Naive thymus-derived CD4-positive, alpha-beta T cell (primary cell): ENCODE measurements around the gene SMG7. TPM values are rescaled to one million over a fixed set of nuclear protein-coding genes. Genes with fewer than 3 reads are reported as not detected.

ENCODE experiments used
- ATAC-seq: fragments of 150-1000 bp; cut with Tn5 transposase; 2 replicates; pipeline ENCODE4 v1.10.0; 2021; ENCODE audit warnings: mild to moderate bottlenecking, moderate library complexity
- CTCF ChIA-PET: fragments of 350-600 bp; sonication (Branson Sonifier 250); formaldehyde crosslinking; loops from one replicate; lab custom pipeline; 2021; ENCODE audit warnings: antibody characterized with exemption; lab: Charles Lee
- POLR2A ChIA-PET: fragments of 350-600 bp; sonication (Branson Sonifier 250); formaldehyde crosslinking; loops from one replicate; lab custom pipeline; 2021; ENCODE audit warnings: antibody characterized with exemption, inconsistent platforms; lab: Charles Lee
- DNase-seq, 9 donors: peaks; one replicate each; pipeline versions ENCODE4 v3.0.0 to v3.0.0-alpha.2; 2020 to 2022; ENCODE audit warnings: mixed read lengths in 1 of 9
- H3K27ac ChIP-seq: one replicate; pipeline ENCODE4 v1.7.0; 2013; ENCODE audit warnings: mild to moderate bottlenecking, low read depth, low read length, moderate library complexity
- H3K27me3 ChIP-seq, 2 donors: one replicate each; pipeline ENCODE4 v1.7.0; 2013; ENCODE audit warnings: low read length in 2 of 2, mild to moderate bottlenecking in 2 of 2, moderate library complexity in 2 of 2; ENCODE audit not compliant: control insufficient read depth in 2 of 2, insufficient read depth in 2 of 2
- H3K36me3 ChIP-seq, 3 experiments: 1 replicate in 2 of 3; 2 replicates in 1 of 3; pipeline ENCODE4 v1.7.0; 2013; ENCODE audit warnings: low read length in 3 of 3, mild to moderate bottlenecking in 3 of 3, moderate library complexity in 1 of 3; ENCODE audit not compliant: insufficient read depth in 3 of 3, control insufficient read depth in 2 of 3
- H3K4me1 ChIP-seq, 2 donors: one replicate each; pipeline ENCODE4 v1.7.0; 2013; ENCODE audit warnings: low read length in 2 of 2, mild to moderate bottlenecking in 2 of 2, moderate library complexity in 1 of 2; ENCODE audit not compliant: control insufficient read depth in 2 of 2, insufficient read depth in 2 of 2
- H3K4me3 ChIP-seq: 2 replicates; pipeline ENCODE4 v1.7.0; 2013; ENCODE audit warnings: mild to moderate bottlenecking, low read length
- H3K9me3 ChIP-seq, 3 experiments: 1 replicate in 2 of 3; 2 replicates in 1 of 3; pipeline ENCODE4 v1.7.0; 2013; ENCODE audit warnings: low read length in 3 of 3; ENCODE audit not compliant: control insufficient read depth in 2 of 3
- H3K27ac Mint-ChIP-seq, 9 donors: one replicate each; pipeline ENCODE4 v1.8.0; 2020 to 2022; ENCODE audit warnings: mixed read lengths in 9 of 9, mild to moderate bottlenecking in 8 of 9, moderate library complexity in 5 of 9, inconsistent platforms in 2 of 9
- H3K27me3 Mint-ChIP-seq, 5 donors: one replicate each; pipeline ENCODE4 v1.8.0; 2021 to 2022; ENCODE audit warnings: mixed read lengths in 5 of 5, mild to moderate bottlenecking in 1 of 5
- H3K36me3 Mint-ChIP-seq, 5 donors: one replicate each; pipeline ENCODE4 v1.8.0; 2020 to 2022; ENCODE audit warnings: mixed read lengths in 5 of 5, mild to moderate bottlenecking in 3 of 5, inconsistent platforms in 1 of 5
- H3K4me1 Mint-ChIP-seq, 7 donors: one replicate each; pipeline ENCODE4 v1.8.0; 2020 to 2022; ENCODE audit warnings: mixed read lengths in 7 of 7, mild to moderate bottlenecking in 3 of 7, inconsistent platforms in 1 of 7
- H3K4me3 Mint-ChIP-seq, 10 donors: one replicate each; pipeline ENCODE4 v1.8.0; 2020 to 2022; ENCODE audit warnings: mild to moderate bottlenecking in 10 of 10, mixed read lengths in 10 of 10, moderate library complexity in 6 of 10, inconsistent platforms in 2 of 10
- H3K9me3 Mint-ChIP-seq, 11 donors: one replicate each; pipeline ENCODE4 v1.8.0; 2020 to 2022; ENCODE audit warnings: mixed read lengths in 11 of 11, mild to moderate bottlenecking in 4 of 11, inconsistent platforms in 1 of 11, moderate library complexity in 1 of 11
- intact Hi-C, 2 donors: fragments of 100-400 bp; cut with micrococcal nuclease; formaldehyde crosslinking; loops; one replicate each; pipeline ENCODE4 v1.15.1; 2023
- polyA plus RNA-seq, 2 donors: library from polyadenylated mRNA; unstranded; fragments of 300-500 nt; fragmentation: Illumina TruSeq; gene quantifications; one replicate each; pipeline ENCODE4 v1.2.3, GENCODE V29; 2021
- total RNA-seq, 6 experiments: library from RNA in 5 of 6; stranded (reverse) in 5 of 6; gene quantifications; 1 replicate in 5 of 6; 2 replicates in 1 of 6; pipeline ENCODE4 v1.2.3 and lab custom pipeline; 2021 to 2026

Gene SMG7
- total and polyA plus RNA-seq, 7 experiments from 2014 or later = 24.7 to 87.7 (median 53.1) TPM

DNA sequence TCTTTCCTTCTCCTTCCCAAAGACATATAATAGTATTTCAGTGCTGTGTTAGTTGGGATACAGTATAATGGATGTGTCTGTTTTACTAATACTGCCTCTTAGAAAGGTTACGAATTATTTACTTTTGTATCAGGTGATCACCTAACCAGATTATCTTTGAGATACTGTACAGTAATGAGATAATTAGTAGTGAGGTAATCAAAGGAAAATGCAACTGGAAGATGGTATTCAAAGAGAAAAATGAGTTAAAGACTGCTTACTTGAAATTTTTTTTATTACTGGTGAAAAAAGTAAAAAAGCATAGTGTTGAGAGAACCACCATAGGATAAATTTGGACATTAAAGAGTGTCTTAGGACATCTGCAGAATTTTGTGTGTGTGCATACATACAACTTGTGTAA lies 10.9 kb downstream of the SMG7 start:
- DNase-seq (no peak), ATAC-seq (no peak)
- peaks cover 39 to 46% of the 10 kb centered on the region in 2 donors for H3K4me1 ChIP-seq
- H3K27me3 ChIP-seq = no peaks in the 10 kb centered on the region
- H3K4me3 ChIP-seq = no peak overlapping the region
- no peak overlapping the region for H3K27ac ChIP-seq
- no peaks in the 10 kb centered on the region for H3K36me3 ChIP-seq
- H3K9me3 ChIP-seq = no peaks in the 10 kb centered on the region
- Mint-ChIP-seq H3K4me1 (peaks cover 60 to 93% (median 86%) of the 10 kb centered on the region in 7 donors), H3K9me3 (no peaks in the 10 kb centered on the region), H3K27ac (peak overlapping the region in 1 of 9 donors; percentile 22), H3K4me3 (no peak overlapping the region), H3K36me3 (peaks cover 0 to 26% (median 4%) of the 10 kb centered on the region in 5 donors), H3K27me3 (no peaks in the 10 kb centered on the region)
- ChIA-PET POLR2A (no interaction called here), CTCF (no interaction called here)
- intact Hi-C loops = no loop called here

GRCh38 chr1:183484254-183484653 lies 12.0 kb downstream of the SMG7 start:
- H3K27me3 Mint-ChIP-seq = no peaks in the 10 kb centered on the region
- H3K27ac ChIP-seq = no peak overlapping the region
- no peak overlapping the region for H3K4me3 ChIP-seq
- ATAC-seq = no peak
- no peak overlapping the region for H3K27ac Mint-ChIP-seq
- CTCF ChIA-PET = no interaction called here
- DNase-seq = no peak
- H3K4me1 ChIP-seq = peaks cover 31 to 39% of the 10 kb centered on the region in 2 donors
- peaks cover 0 to 25% (median 4%) of the 10 kb centered on the region in 5 donors for H3K36me3 Mint-ChIP-seq
- H3K4me3 Mint-ChIP-seq = peak overlapping the region in 1 of 10 donors; percentile 7
- intact Hi-C loops = no loop called here
- no peaks in the 10 kb centered on the region for H3K27me3 ChIP-seq
- H3K36me3 ChIP-seq = no peaks in the 10 kb centered on the region
- no peaks in the 10 kb centered on the region for H3K9me3 Mint-ChIP-seq
- no peaks in the 10 kb centered on the region for H3K9me3 ChIP-seq
- peaks cover 54 to 91% (median 82%) of the 10 kb centered on the region in 7 donors for H3K4me1 Mint-ChIP-seq
- POLR2A ChIA-PET = interaction anchor here (1.1 kb wide), 1 partner anchor 10 kb away, joined by 3 read pairs; no protein-coding TSS in a partner anchor

- Mint-ChIP-seq H3K4me3 (no peak overlapping the region), H3K9me3 (no peaks in the 10 kb centered on the region), H3K4me1 (peaks cover 54 to 91% (median 82%) of the 10 kb centered on the region in 7 donors), H3K27ac (no peak overlapping the region), H3K27me3 (no peaks in the 10 kb centered on the region), H3K36me3 (peaks cover 0 to 23% (median 4%) of the 10 kb centered on the region in 5 donors)
- intact Hi-C loops = no loop called here
- Histone ChIP-seq H3K36me3 (no peaks in the 10 kb centered on the region), H3K9me3 (no peaks in the 10 kb centered on the region), H3K27me3 (no peaks in the 10 kb centered on the region), H3K27ac (no peak overlapping the region), H3K4me3 (no peak overlapping the region), H3K4me1 (peaks cover 28 to 35% of the 10 kb centered on the region in 2 donors)
- CTCF ChIA-PET = no interaction called here
- POLR2A ChIA-PET = interaction anchor here (1.1 kb wide), 1 partner anchor 9 kb away, joined by 3 read pairs; no protein-coding TSS in a partner anchor
- DNase-seq (no peak), ATAC-seq (no peak)
Observed at GRCh38 chr1:183484851-183485250, 12.6 kb downstream of the SMG7 start.

DNA sequence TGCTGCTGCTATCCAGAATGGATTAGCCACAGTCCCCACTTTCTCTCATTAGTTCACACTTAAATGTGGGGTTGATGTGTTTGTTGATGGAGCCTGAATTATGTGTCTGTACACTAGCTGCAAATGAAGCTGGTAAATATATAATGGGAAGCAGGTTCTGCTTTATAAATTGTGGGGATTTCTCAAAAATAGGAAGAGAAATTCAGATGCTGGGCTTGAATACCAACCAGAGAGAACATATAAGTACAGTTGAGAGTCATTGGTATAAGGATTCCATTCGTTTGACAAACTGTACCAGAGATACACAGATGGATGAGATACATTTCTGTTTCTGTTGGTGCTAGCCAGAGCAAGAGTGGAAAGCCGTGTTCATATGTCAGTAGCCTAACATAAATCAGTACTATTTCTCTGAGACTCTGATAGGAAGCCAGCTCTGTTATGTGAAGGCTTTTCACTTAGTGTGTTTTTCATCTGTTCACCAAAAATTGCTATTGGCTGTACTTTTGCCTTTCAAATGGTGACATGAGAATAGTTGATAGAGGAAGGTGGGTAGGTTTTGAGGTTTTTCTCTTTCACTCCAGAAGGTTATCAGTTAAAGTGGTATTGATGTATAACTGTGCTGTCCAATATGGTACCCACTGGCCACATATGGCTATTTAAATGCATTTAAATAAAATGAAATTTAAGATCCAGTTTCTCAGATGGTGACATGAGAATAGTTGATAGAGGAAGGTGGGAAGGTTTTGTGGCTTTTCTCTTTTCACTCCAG lies 15.6 kb downstream of the SMG7 start:
- Histone ChIP-seq H3K4me3 (no peak overlapping the region), H3K27ac (no peak overlapping the region), H3K27me3 (no peaks in the 10 kb centered on the region), H3K36me3 (no peaks in the 10 kb centered on the region), H3K9me3 (no peaks in the 10 kb centered on the region), H3K4me1 (peaks cover 5 to 7% of the 10 kb centered on the region in 2 donors)
- DNase-seq = no peak
- no peak for ATAC-seq
- H3K4me3 Mint-ChIP-seq = peak overlapping the region in 1 of 10 donors; percentile 1
- peaks cover 0 to 19% (median 0%) of the 10 kb centered on the region in 5 donors for H3K36me3 Mint-ChIP-seq
- ChIA-PET CTCF (no interaction called here), POLR2A (interaction anchor here (0.7 kb wide), 1 partner anchor 150 kb away, joined by 3 read pairs; no protein-coding TSS in a partner anchor)
- no peaks in the 10 kb centered on the region for H3K27me3 Mint-ChIP-seq
- H3K9me3 Mint-ChIP-seq = no peaks in the 10 kb centered on the region
- peak overlapping the region in 3 of 9 donors; percentile 3 to 23 (median 13) for H3K27ac Mint-ChIP-seq
- H3K4me1 Mint-ChIP-seq = peaks cover 29 to 87% (median 77%) of the 10 kb centered on the region in 7 donors
- intact Hi-C loops = loop anchor here in 1 of 2 donors (1.0 kb wide), 1 partner anchor 10 kb away; no protein-coding TSS in a partner anchor

DNA sequence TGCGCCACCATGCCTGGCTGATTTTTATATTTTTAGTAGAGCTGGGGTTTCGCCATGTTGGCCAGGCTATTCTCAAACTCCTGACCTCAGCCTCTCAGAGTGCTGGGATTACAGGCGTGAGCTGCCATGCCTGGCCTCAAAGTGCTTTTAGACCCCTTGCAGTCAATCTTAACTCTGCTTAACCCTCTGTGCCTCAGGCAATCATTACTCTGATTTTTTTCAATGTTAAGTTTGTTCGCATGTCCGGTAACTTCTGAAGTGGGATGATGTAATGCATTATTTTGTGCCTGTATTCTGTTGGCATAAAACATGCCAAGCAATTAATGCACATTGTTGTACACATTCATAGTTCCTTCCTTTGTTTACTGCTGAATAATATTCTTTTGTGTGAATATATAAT lies 18.6 kb downstream of the SMG7 start:
- Mint-ChIP-seq H3K36me3 (peaks cover 0 to 28% (median 0%) of the 10 kb centered on the region in 5 donors), H3K4me3 (no peak overlapping the region), H3K9me3 (no peaks in the 10 kb centered on the region), H3K4me1 (peaks cover 33 to 85% (median 63%) of the 10 kb centered on the region in 7 donors), H3K27me3 (no peaks in the 10 kb centered on the region), H3K27ac (peak overlapping the region in 2 of 9 donors; percentile 29 to 51)
- intact Hi-C loops = no loop called here
- H3K9me3 ChIP-seq = no peaks in the 10 kb centered on the region
- no peaks in the 10 kb centered on the region for H3K36me3 ChIP-seq
- DNase-seq (no peak), ATAC-seq (no peak)
- no peak overlapping the region for H3K27ac ChIP-seq
- H3K4me1 ChIP-seq = peaks cover 0 to 10% of the 10 kb centered on the region in 2 donors
- no peak overlapping the region for H3K4me3 ChIP-seq
- no peaks in the 10 kb centered on the region for H3K27me3 ChIP-seq
- ChIA-PET CTCF (no interaction called here), POLR2A (no interaction called here)

DNA sequence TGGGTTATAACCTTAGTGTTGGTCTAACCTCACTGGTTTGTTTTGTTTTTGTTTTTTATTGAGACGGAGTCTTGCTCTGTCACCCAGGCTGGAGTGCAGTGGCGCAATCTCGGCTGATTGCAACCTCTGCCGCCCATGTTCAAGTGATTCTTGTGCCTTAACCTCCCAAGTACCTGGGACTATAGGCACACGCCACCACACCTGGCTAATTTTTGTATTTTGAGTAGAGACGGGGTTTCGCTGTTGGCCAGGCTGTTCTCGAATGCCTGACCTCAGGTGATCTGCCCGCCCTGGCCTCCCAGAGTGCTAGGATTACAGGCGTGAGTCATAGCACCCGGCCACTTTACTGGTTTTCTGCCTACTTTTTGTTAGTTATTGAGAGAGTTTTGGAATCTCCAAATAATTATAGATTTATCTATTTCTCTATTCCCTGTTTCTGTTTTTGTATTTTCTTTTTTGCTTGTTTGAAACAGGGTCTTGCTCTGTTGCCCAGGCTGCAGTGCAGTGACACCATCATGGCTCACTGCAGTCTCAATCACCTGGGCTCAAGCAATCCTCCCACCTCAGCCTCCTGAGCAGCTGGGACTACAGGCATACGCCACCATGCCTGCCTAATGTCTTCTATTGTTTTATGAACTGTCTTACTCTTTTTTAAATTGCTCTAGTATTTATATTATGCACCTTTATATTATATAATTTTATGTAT lies 21.4 kb downstream of the SMG7 start:
- CTCF ChIA-PET = no interaction called here
- H3K4me3 ChIP-seq = no peak overlapping the region
- H3K4me1 ChIP-seq = peaks cover 13 to 26% of the 10 kb centered on the region in 2 donors
- Mint-ChIP-seq H3K4me3 (peak overlapping the region in 1 of 10 donors; percentile 18), H3K36me3 (peaks cover 0 to 19% (median 7%) of the 10 kb centered on the region in 5 donors), H3K4me1 (peaks cover 40 to 93% (median 70%) of the 10 kb centered on the region in 7 donors), H3K27ac (peak overlapping the region in 2 of 9 donors; percentile 35 to 41), H3K9me3 (no peaks in the 10 kb centered on the region), H3K27me3 (no peaks in the 10 kb centered on the region)
- DNase-seq (no peak), ATAC-seq (no peak)
- H3K9me3 ChIP-seq = no peaks in the 10 kb centered on the region
- no peaks in the 10 kb centered on the region for H3K27me3 ChIP-seq
- intact Hi-C loops = no loop called here
- POLR2A ChIA-PET = interaction anchor here (1.3 kb wide), 1 partner anchor 9 kb away, joined by 3 read pairs; no protein-coding TSS in a partner anchor
- no peak overlapping the region for H3K27ac ChIP-seq
- no peaks in the 10 kb centered on the region for H3K36me3 ChIP-seq
